B cell (primary cell): ENCODE results near the gene ADGRF1.

Source experiments
- CTCF ChIP-seq: fragments of 200-600 bp; IDR thresholded peaks from one replicate; pipeline ENCODE4 v1.8.0; 2022; ENCODE audit warnings: antibody characterized with exemption, mild to moderate bottlenecking
- EZH2 ChIP-seq: IDR thresholded peaks from 2 replicates; pipeline ENCODE4 v1.6.1; 2012; ENCODE audit warnings: borderline replicate concordance, low read depth, mild to moderate bottlenecking, moderate library complexity, low read length; ENCODE audit not compliant: insufficient read depth, poor library complexity, severe bottlenecking

DNA sequence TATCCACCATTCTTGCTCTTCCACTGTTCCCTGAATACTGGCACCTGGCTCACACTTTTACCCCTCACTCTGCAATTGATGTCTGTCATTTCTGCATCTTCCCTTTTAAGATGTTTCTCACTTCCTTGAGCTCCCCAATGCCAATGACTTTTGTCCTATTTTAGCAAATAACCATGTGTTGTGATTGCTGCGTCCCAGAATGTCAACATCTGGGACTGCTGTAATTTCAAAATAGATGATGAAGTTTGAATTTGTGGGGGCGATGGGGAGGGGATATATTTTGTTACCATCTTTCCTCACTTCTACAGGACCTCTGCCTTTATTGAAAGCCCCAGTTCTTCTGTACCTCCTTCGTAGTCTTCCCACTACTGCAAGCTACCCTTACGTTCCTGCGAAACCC, 80.4 kb downstream of the ADGRF1 start:
- TF ChIP-seq CTCF, result no peak
- no peak for TF ChIP-seq EZH2
